NCI-H2227 (cell line): ENCODE results near the gene ATP6V0A4.
"Not testable (repeated sequence)": the region's sequence is repeated elsewhere in the genome, so short reads cannot be mapped to it uniquely, and the experiment has no call there.

Source experiments
- DNase-seq: peaks from one replicate; lab custom pipeline; 2025; ENCODE audit not compliant: unreplicated experiment; lab: John Stamatoyannopoulos, UW

Gene ATP6V0A4

GRCh38 chr7:138804618-138805017, 6.6 kb upstream of the ATP6V0A4 start:
- DNase-seq: no peak

- DNase-seq: no peak
Observed at GRCh38 chr7:138802706-138803105, 4.7 kb upstream of the ATP6V0A4 start.

- DNase-seq: no peak
Observed at GRCh38 chr7:138801256-138801655, 3.3 kb upstream of the ATP6V0A4 start.

- DNase-seq: no peak
Observed at GRCh38 chr7:138799336-138800000, 1.5 kb upstream of the ATP6V0A4 start.

GRCh38 chr7:138798836-138799235, 840 bp upstream of the ATP6V0A4 start:
- DNase-seq: no peak

- not testable (repeated sequence) for DNase-seq
Observed at GRCh38 chr7:138797046-138797445, 950 bp downstream of the ATP6V0A4 start.

GRCh38 chr7:138796038-138796615, 1.9 kb downstream of the ATP6V0A4 start:
- no peak for DNase-seq

- DNase-seq: no peak
Observed at GRCh38 chr7:138785587-138786437, 12.2 kb downstream of the ATP6V0A4 start.

GRCh38 chr7:138784692-138785091, 13.3 kb downstream of the ATP6V0A4 start:
- DNase-seq: no peak

- DNase-seq: no peak
Observed at GRCh38 chr7:138781004-138781403, 17.0 kb downstream of the ATP6V0A4 start.

- DNase-seq: no peak
Observed at GRCh38 chr7:138776166-138776833, 21.7 kb downstream of the ATP6V0A4 start.

- DNase-seq: no peak
Observed at GRCh38 chr7:138773817-138774216, 24.2 kb downstream of the ATP6V0A4 start.

GRCh38 chr7:138773176-138773575, 24.8 kb downstream of the ATP6V0A4 start:
- DNase-seq: no peak

GRCh38 chr7:138770904-138771303, 27.1 kb downstream of the ATP6V0A4 start:
- DNase-seq: no peak

- DNase-seq: no peak
Observed at GRCh38 chr7:138768241-138768640, 29.8 kb downstream of the ATP6V0A4 start.

GRCh38 chr7:138756591-138757242, 41.3 kb downstream of the ATP6V0A4 start:
- DNase-seq: no peak

GRCh38 chr7:138755842-138756590, 42.0 kb downstream of the ATP6V0A4 start:
- no peak for DNase-seq

- no peak for DNase-seq
Observed at GRCh38 chr7:138755331-138755747, 42.7 kb downstream of the ATP6V0A4 start.

GRCh38 chr7:138753610-138754009, 44.4 kb downstream of the ATP6V0A4 start:
- no peak for DNase-seq

GRCh38 chr7:138753150-138753518, 44.9 kb downstream of the ATP6V0A4 start:
- no peak for DNase-seq
